ENCODE data around the gene SNRK. TPM values are rescaled to one million over a fixed set of nuclear protein-coding genes. Genes with fewer than 3 reads are reported as not detected.

SNRK gene
- total RNA-seq, 1 donor from 2014 or later = 18.2 TPM

GRCh38 chr3:43400167-43400566, 113.8 kb downstream of the SNRK start:
- no peaks in the 10 kb centered on the region for H3K36me3 Mint-ChIP-seq (ENCODE audit: low read depth)
- no peaks in the 10 kb centered on the region for H3K4me1 Mint-ChIP-seq
- no peaks in the 10 kb centered on the region for H3K27me3 Mint-ChIP-seq (ENCODE audit: low read depth)
- no peak for DNase-seq (ENCODE audit: low read depth, low spot score)
- TF ChIP-seq, protein P1, sequence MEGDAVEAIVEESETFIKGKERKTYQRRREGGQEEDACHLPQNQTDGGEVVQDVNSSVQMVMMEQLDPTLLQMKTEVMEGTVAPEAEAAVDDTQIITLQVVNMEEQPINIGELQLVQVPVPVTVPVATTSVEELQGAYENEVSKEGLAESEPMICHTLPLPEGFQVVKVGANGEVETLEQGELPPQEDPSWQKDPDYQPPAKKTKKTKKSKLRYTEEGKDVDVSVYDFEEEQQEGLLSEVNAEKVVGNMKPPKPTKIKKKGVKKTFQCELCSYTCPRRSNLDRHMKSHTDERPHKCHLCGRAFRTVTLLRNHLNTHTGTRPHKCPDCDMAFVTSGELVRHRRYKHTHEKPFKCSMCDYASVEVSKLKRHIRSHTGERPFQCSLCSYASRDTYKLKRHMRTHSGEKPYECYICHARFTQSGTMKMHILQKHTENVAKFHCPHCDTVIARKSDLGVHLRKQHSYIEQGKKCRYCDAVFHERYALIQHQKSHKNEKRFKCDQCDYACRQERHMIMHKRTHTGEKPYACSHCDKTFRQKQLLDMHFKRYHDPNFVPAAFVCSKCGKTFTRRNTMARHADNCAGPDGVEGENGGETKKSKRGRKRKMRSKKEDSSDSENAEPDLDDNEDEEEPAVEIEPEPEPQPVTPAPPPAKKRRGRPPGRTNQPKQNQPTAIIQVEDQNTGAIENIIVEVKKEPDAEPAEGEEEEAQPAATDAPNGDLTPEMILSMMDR (conservative IDR thresholded peaks at IDR 0.05) = no peak
- H3K4me3 Mint-ChIP-seq = no peak overlapping the region
- H3K9me3 Mint-ChIP-seq = no peaks in the 10 kb centered on the region
- no peak overlapping the region for H3K27ac Mint-ChIP-seq (ENCODE audit: unreplicated experiment)

Other genes starting within 250 kb of the SNRK start
- gene POMGNT2, start 180.5 kb upstream of the SNRK start, total RNA-seq = 19.8 and 20.4 TPM in 2 replicates